Chondrocyte (in vitro differentiated cells): Measurements from ENCODE around the gene ACTR3C. TPM values are rescaled to one million over a fixed set of nuclear protein-coding genes. Genes with fewer than 3 reads are reported as not detected.

ENCODE experiments used
- DNase-seq: peaks from one replicate; pipeline ENCODE4 v3.0.0; 2021; ENCODE audit warnings: mixed read lengths, low spot score
- H3K27ac Mint-ChIP-seq: one replicate; pipeline ENCODE4 v1.8.0; 2021; ENCODE audit warnings: mild to moderate bottlenecking, moderate library complexity, mixed read lengths; ENCODE audit not compliant: unreplicated experiment
- H3K27me3 Mint-ChIP-seq: 2 replicates; pipeline ENCODE4 v1.8.0; 2021; ENCODE audit warnings: low read depth, mixed read lengths
- H3K36me3 Mint-ChIP-seq: 2 replicates; pipeline ENCODE4 v1.8.0; 2021; ENCODE audit warnings: low read depth, mixed read lengths
- H3K4me1 Mint-ChIP-seq: 2 replicates; pipeline ENCODE4 v1.8.0; 2021; ENCODE audit warnings: low read depth, mild to moderate bottlenecking, mixed read lengths
- H3K4me3 Mint-ChIP-seq: one replicate; pipeline ENCODE4 v1.8.0; 2021; ENCODE audit warnings: mild to moderate bottlenecking, moderate library complexity, mixed read lengths; ENCODE audit not compliant: unreplicated experiment
- H3K9me3 Mint-ChIP-seq: 2 replicates; pipeline ENCODE4 v1.8.0; 2021; ENCODE audit warnings: low read depth, mixed read lengths
- CTCF ChIP-seq: fragments of 200-600 bp; sonication (generic); IDR thresholded peaks from 2 replicates; pipeline ENCODE4 v1.5.0; 2021; ENCODE audit warnings: antibody characterized with exemption, mild to moderate bottlenecking, moderate library complexity
- total RNA-seq: library from RNA; stranded (reverse); gene quantifications from 3 replicates; pipeline ENCODE4 v1.2.1, GENCODE V29; 2021

The ACTR3C gene
- total RNA-seq, 1 donor from 2014 or later, result 0.25 TPM

- no peaks in the 10 kb centered on the region for H3K27me3 Mint-ChIP-seq
- peak overlapping the region; percentile 74 for H3K27ac Mint-ChIP-seq
- no peaks in the 10 kb centered on the region for H3K36me3 Mint-ChIP-seq
- DNase-seq, result no peak
- H3K9me3 Mint-ChIP-seq, result no peaks in the 10 kb centered on the region
- peaks cover 29% of the 10 kb centered on the region for H3K4me1 Mint-ChIP-seq
- TF ChIP-seq CTCF, result no peak
- peak overlapping the region; percentile 67 for H3K4me3 Mint-ChIP-seq
Observed at GRCh38 chr7:150367677-150368095, 44.3 kb upstream of the ACTR3C start.

- DNase-seq, result no peak
- no peak for TF ChIP-seq CTCF
- Mint-ChIP-seq H3K27me3 (no peaks in the 10 kb centered on the region), H3K9me3 (no peaks in the 10 kb centered on the region), H3K36me3 (no peaks in the 10 kb centered on the region), H3K4me3 (no peak overlapping the region), H3K27ac (no peak overlapping the region), H3K4me1 (peaks cover 36% of the 10 kb centered on the region)
Observed at GRCh38 chr7:150365673-150366398, 42.5 kb upstream of the ACTR3C start.

- Mint-ChIP-seq H3K27ac (no peak overlapping the region), H3K27me3 (no peaks in the 10 kb centered on the region), H3K4me1 (peaks cover 30% of the 10 kb centered on the region), H3K36me3 (no peaks in the 10 kb centered on the region), H3K4me3 (no peak overlapping the region), H3K9me3 (no peaks in the 10 kb centered on the region)
- no peak for DNase-seq
- no peak for TF ChIP-seq CTCF
Observed at GRCh38 chr7:150365194-150365593, 41.8 kb upstream of the ACTR3C start.

- H3K36me3 Mint-ChIP-seq, result no peaks in the 10 kb centered on the region
- H3K4me3 Mint-ChIP-seq, result no peak overlapping the region
- H3K27ac Mint-ChIP-seq, result no peak overlapping the region
- no peaks in the 10 kb centered on the region for H3K27me3 Mint-ChIP-seq
- H3K9me3 Mint-ChIP-seq, result no peaks in the 10 kb centered on the region
- DNase-seq, result no peak
- peaks cover 17% of the 10 kb centered on the region for H3K4me1 Mint-ChIP-seq
- no peak for TF ChIP-seq CTCF
Observed at GRCh38 chr7:150363872-150364271, 40.5 kb upstream of the ACTR3C start.

- no peaks in the 10 kb centered on the region for H3K9me3 Mint-ChIP-seq
- no peak for TF ChIP-seq CTCF
- no peaks in the 10 kb centered on the region for H3K36me3 Mint-ChIP-seq
- H3K27ac Mint-ChIP-seq, result no peak overlapping the region
- DNase-seq, result no peak
- peaks cover 17% of the 10 kb centered on the region for H3K4me1 Mint-ChIP-seq
- no peaks in the 10 kb centered on the region for H3K27me3 Mint-ChIP-seq
- no peak overlapping the region for H3K4me3 Mint-ChIP-seq
Observed at GRCh38 chr7:150363370-150363769, 40.0 kb upstream of the ACTR3C start.
